OCI-LY7 (cell line): ENCODE results near the gene LRRC8C.

Experiments
- EZH2phosphoT487 ChIP-seq: fragments of 200-600 bp; sonication (generic); IDR thresholded peaks from 2 replicates; pipeline ENCODE4 v1.6.1; 2018; ENCODE audit warnings: low read depth, borderline replicate concordance, mild to moderate bottlenecking, mixed run types, antibody characterized with exemption, low read length, moderate library complexity, mixed read lengths
- TF ChIP-seq, protein P1 (sequence below): fragments of 200-600 bp; sonication (generic); conservative IDR thresholded peaks from 2 replicates; pipeline ENCODE4 v1.5.1; 2014; ENCODE audit warnings: mild to moderate bottlenecking, antibody characterized with exemption, low read length, moderate library complexity, mixed read lengths

DNA sequence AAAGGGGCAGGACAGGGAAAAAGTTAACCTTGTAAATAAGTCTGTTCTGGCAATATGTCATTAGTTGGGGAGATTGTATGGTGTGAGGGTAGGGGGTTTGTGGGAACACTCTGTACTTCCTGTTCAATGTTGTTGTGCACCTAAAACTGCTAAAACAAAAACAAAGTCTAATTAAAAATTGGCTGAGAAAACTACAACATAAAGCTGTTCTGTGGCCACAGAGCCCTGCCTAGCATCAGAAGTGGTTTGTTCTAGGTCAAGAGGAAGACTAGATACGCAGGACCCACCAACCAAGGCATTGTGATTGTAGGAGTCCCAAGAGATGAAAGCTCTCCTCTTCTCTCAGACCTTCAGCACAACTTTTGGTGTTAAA, 106.9 kb downstream of the LRRC8C start:
- TF ChIP-seq EZH2phosphoT487, result no peak
- TF ChIP-seq, protein P1, sequence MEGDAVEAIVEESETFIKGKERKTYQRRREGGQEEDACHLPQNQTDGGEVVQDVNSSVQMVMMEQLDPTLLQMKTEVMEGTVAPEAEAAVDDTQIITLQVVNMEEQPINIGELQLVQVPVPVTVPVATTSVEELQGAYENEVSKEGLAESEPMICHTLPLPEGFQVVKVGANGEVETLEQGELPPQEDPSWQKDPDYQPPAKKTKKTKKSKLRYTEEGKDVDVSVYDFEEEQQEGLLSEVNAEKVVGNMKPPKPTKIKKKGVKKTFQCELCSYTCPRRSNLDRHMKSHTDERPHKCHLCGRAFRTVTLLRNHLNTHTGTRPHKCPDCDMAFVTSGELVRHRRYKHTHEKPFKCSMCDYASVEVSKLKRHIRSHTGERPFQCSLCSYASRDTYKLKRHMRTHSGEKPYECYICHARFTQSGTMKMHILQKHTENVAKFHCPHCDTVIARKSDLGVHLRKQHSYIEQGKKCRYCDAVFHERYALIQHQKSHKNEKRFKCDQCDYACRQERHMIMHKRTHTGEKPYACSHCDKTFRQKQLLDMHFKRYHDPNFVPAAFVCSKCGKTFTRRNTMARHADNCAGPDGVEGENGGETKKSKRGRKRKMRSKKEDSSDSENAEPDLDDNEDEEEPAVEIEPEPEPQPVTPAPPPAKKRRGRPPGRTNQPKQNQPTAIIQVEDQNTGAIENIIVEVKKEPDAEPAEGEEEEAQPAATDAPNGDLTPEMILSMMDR, result no peak
